Neural cell (in vitro differentiated cells): Measurements from ENCODE around the gene ENDOV. TPM values are rescaled to one million over a fixed set of nuclear protein-coding genes. Genes with fewer than 3 reads are reported as not detected.
"Not testable (repeated sequence)": the region's sequence is repeated elsewhere in the genome, so short reads cannot be mapped to it uniquely, and the experiment has no call there.

Experiments used
- H2AFZ ChIP-seq: fragments of 200-600, 300-800 bp; sonication (generic), shearing (Covaris generic); 2 replicates; pipeline ENCODE4 v1.6.0; 2014; ENCODE audit warnings: low read depth, mild to moderate bottlenecking, antibody characterized with exemption, low read length, moderate library complexity
- H3F3A ChIP-seq: fragments of 200-600 bp; shearing (Covaris generic); 2 replicates; pipeline ENCODE4 v1.6.1; 2016; ENCODE audit warnings: mild to moderate bottlenecking, moderate library complexity, mixed read lengths, antibody characterized with exemption, low read length; ENCODE audit not compliant: insufficient read depth, poor library complexity, severe bottlenecking
- H3K27ac ChIP-seq: fragments of 200-600, 300-800 bp; sonication (generic), shearing (Covaris generic); 2 replicates; pipeline ENCODE4 v1.5.1; 2014; ENCODE audit warnings: mild to moderate bottlenecking, low read length, moderate library complexity
- H3K27me3 ChIP-seq: fragments of 300-800, 200-600 bp; sonication (generic), shearing (Covaris generic); 2 replicates; pipeline ENCODE4 v1.6.0; 2014; ENCODE audit warnings: mild to moderate bottlenecking, low read depth, low read length, moderate library complexity; ENCODE audit not compliant: insufficient read depth
- H3K36me3 ChIP-seq: fragments of 300-800, 200-600 bp; sonication (generic), shearing (Covaris generic); 2 replicates; pipeline ENCODE4 v1.5.1; 2014; ENCODE audit warnings: mild to moderate bottlenecking, antibody characterized with exemption, low read length, moderate library complexity; ENCODE audit not compliant: insufficient read depth
- H3K4me2 ChIP-seq: fragments of 300-800, 200-600 bp; sonication (generic), shearing (Covaris generic); 2 replicates; pipeline ENCODE4 v1.6.0; 2014; ENCODE audit warnings: mild to moderate bottlenecking, low read length
- H3K4me3 ChIP-seq: fragments of 300-800, 200-600 bp; sonication (generic), shearing (Covaris generic); 2 replicates; pipeline ENCODE4 v1.5.1; 2014; ENCODE audit warnings: mild to moderate bottlenecking, low read length, moderate library complexity
- H3K79me2 ChIP-seq: fragments of 200-600 bp; shearing (Covaris generic); replicated peaks from 2 replicates; pipeline ENCODE4 v1.6.0; 2014; ENCODE audit warnings: mild to moderate bottlenecking, low read length, moderate library complexity; ENCODE audit not compliant: insufficient read depth
- H3K9ac ChIP-seq: fragments of 300-800, 200-600 bp; sonication (generic), shearing (Covaris generic); 2 replicates; pipeline ENCODE4 v1.6.1; 2016; ENCODE audit warnings: mild to moderate bottlenecking, low read length, mixed read lengths
- H3K9me2 ChIP-seq: fragments of 200-600 bp; shearing (Covaris generic); 2 replicates; pipeline ENCODE4 v1.6.1; 2016; ENCODE audit warnings: mild to moderate bottlenecking, low read length, mixed read lengths; ENCODE audit not compliant: insufficient read depth
- H3K9me3 ChIP-seq: fragments of 200-600, 300-800 bp; sonication (generic), shearing (Covaris generic); 2 replicates; pipeline ENCODE4 v1.6.1; 2016; ENCODE audit warnings: mild to moderate bottlenecking, mixed run types, low read length, moderate library complexity, mixed read lengths
- H4K20me1 ChIP-seq: fragments of 200-600 bp; shearing (Covaris generic); 2 replicates; pipeline ENCODE4 v1.6.1; 2016; ENCODE audit warnings: mild to moderate bottlenecking, mixed run types; ENCODE audit not compliant: insufficient read depth
- CTCF ChIP-seq: fragments of 450-650 bp; IDR thresholded peaks from 2 replicates; pipeline ENCODE4 v1.5.1; 2014; ENCODE audit warnings: antibody characterized with exemption, mild to moderate bottlenecking, moderate library complexity; ENCODE audit not compliant: poor library complexity, severe bottlenecking
- EP300 ChIP-seq: fragments of 450-650 bp; conservative IDR thresholded peaks from 2 replicates; pipeline ENCODE4 v1.6.1; 2014; ENCODE audit warnings: antibody characterized with exemption, mild to moderate bottlenecking, moderate library complexity; ENCODE audit not compliant: poor library complexity, severe bottlenecking
- EZH2 ChIP-seq: fragments of 200-600, 300-800 bp; shearing (Covaris generic), sonication (generic); IDR thresholded peaks from 2 replicates; pipeline ENCODE4 v1.6.1; 2014; ENCODE audit warnings: antibody characterized with exemption, low read length, borderline replicate concordance, mild to moderate bottlenecking; ENCODE audit not compliant: insufficient read depth, poor library complexity, severe bottlenecking
- MXI1 ChIP-seq: fragments of 450-650 bp; conservative IDR thresholded peaks from 2 replicates; pipeline ENCODE4 v1.6.1; 2014; ENCODE audit warnings: antibody characterized with exemption, mild to moderate bottlenecking; ENCODE audit not compliant: poor library complexity, severe bottlenecking
- POLR2AphosphoS5 ChIP-seq: IDR thresholded peaks from 2 replicates; pipeline ENCODE4 v1.6.1; 2012
- RAD21 ChIP-seq: fragments of 450-650 bp; conservative IDR thresholded peaks from 2 replicates; pipeline ENCODE4 v1.6.1; 2014; ENCODE audit warnings: antibody characterized with exemption, mild to moderate bottlenecking, moderate library complexity
- SMC3 ChIP-seq: fragments of 450-650 bp; conservative IDR thresholded peaks from 2 replicates; pipeline ENCODE4 v1.6.1; 2014; ENCODE audit warnings: antibody characterized with exemption, mild to moderate bottlenecking, moderate library complexity; ENCODE audit not compliant: poor library complexity
- TAF1 ChIP-seq: IDR thresholded peaks from 2 replicates; pipeline ENCODE4 v1.6.1; 2012; ENCODE audit warnings: low read depth
- polyA plus RNA-seq: library from polyadenylated mRNA; depleted of rRNA; stranded (reverse); fragments of >200 nt; gene quantifications from 2 replicates; pipeline ENCODE4 v1.2.3, GENCODE V29; 2014
- TF ChIP-seq, protein P1 (sequence below): IDR thresholded peaks from 2 replicates; pipeline ENCODE4 v1.6.1; 2012; ENCODE audit warnings: borderline replicate concordance

Gene ENDOV
- polyA plus RNA-seq, 1 donor from 2014 or later, result 31.2 TPM

GRCh38 chr17:80402102-80402501, 12.9 kb upstream of the ENDOV start:
- H3K36me3 ChIP-seq, result not testable (repeated sequence)

DNA sequence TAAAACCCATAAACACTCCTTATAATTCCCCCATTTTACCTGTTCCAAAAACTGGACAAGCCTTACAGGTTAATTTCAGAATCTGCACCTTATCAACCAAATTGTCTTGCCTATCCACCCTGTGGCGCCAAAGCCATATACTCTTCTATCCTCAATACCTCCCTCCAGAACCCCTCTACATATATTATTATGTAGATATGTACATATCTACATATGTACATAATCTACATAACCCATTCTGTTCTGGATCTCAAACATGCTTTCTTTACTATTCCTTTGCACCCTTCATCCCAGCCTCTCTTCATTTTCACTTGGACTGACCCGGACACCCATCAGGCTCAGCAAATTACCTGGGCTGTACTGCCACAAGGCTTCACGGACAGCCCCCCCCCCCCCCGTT, 12.0 kb upstream of the ENDOV start:
- TF ChIP-seq TAF1 (no peak), SMC3 (no peak), EZH2 (no peak), MXI1 (no peak), EP300 (no peak), CTCF (no peak), POLR2AphosphoS5 (no peak), RAD21 (no peak)
- TF ChIP-seq, protein P1, sequence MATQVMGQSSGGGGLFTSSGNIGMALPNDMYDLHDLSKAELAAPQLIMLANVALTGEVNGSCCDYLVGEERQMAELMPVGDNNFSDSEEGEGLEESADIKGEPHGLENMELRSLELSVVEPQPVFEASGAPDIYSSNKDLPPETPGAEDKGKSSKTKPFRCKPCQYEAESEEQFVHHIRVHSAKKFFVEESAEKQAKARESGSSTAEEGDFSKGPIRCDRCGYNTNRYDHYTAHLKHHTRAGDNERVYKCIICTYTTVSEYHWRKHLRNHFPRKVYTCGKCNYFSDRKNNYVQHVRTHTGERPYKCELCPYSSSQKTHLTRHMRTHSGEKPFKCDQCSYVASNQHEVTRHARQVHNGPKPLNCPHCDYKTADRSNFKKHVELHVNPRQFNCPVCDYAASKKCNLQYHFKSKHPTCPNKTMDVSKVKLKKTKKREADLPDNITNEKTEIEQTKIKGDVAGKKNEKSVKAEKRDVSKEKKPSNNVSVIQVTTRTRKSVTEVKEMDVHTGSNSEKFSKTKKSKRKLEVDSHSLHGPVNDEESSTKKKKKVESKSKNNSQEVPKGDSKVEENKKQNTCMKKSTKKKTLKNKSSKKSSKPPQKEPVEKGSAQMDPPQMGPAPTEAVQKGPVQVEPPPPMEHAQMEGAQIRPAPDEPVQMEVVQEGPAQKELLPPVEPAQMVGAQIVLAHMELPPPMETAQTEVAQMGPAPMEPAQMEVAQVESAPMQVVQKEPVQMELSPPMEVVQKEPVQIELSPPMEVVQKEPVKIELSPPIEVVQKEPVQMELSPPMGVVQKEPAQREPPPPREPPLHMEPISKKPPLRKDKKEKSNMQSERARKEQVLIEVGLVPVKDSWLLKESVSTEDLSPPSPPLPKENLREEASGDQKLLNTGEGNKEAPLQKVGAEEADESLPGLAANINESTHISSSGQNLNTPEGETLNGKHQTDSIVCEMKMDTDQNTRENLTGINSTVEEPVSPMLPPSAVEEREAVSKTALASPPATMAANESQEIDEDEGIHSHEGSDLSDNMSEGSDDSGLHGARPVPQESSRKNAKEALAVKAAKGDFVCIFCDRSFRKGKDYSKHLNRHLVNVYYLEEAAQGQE, result no peak

More at GRCh38 chr17:80402102-80402501, 12.9 kb upstream of the ENDOV start:
- H3F3A ChIP-seq, H3K9me2 ChIP-seq, H3K27ac ChIP-seq, H3K79me2 ChIP-seq, H3K9ac ChIP-seq, H2AFZ ChIP-seq, H3K9me3 ChIP-seq, H3K4me2 ChIP-seq, H3K27me3 ChIP-seq, H3K4me3 ChIP-seq, H4K20me1 ChIP-seq: not testable (repeated sequence)

DNA sequence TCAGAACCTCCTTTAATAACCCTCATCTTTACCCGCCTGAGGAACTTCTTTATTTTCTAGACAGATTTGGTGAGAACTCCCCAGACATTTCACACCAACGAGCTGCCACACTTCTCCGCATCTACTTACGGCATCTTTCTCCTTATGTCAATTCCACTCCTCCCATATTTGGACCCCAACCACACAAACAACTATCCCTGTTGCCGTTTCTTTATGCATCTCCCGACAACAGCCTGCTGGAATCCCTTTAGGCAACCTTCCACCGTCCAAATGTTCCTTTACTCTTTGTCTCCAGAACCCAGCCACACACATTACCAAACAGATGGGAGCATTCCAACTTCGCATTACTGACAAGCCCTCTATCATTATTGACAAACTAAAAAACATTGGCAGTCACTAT, 8.8 kb upstream of the ENDOV start:
- Histone ChIP-seq H4K20me1 (no peaks in the 10 kb centered on the region), H3K36me3 (no peaks in the 10 kb centered on the region), H3K9me3 (no peaks in the 10 kb centered on the region), H3F3A (no peaks in the 10 kb centered on the region), H2AFZ (no peak overlapping the region), H3K9ac (no peak overlapping the region), H3K27ac (no peak overlapping the region), H3K4me2 (no peak overlapping the region), H3K4me3 (no peak overlapping the region), H3K79me2 (no peaks in the 10 kb centered on the region), H3K9me2 (no peaks in the 10 kb centered on the region), H3K27me3 (no peaks in the 10 kb centered on the region)
- TF ChIP-seq EP300 (no peak), CTCF (no peak), MXI1 (no peak), RAD21 (no peak), TAF1 (no peak), POLR2AphosphoS5 (no peak), SMC3 (no peak), EZH2 (no peak)
- TF ChIP-seq, protein P1, result no peak

More for the DNA sequence above, 12.0 kb upstream of the ENDOV start:
- no peaks in the 10 kb centered on the region for H3K36me3 ChIP-seq
- no peak overlapping the region for H3K4me3 ChIP-seq
- no peaks in the 10 kb centered on the region for H3F3A ChIP-seq
- H3K27me3 ChIP-seq, result no peaks in the 10 kb centered on the region
- no peak overlapping the region for H3K27ac ChIP-seq
- H4K20me1 ChIP-seq, result no peaks in the 10 kb centered on the region
- H2AFZ ChIP-seq, result no peak overlapping the region
- H3K9me2 ChIP-seq, result no peaks in the 10 kb centered on the region
- no peak overlapping the region for H3K9ac ChIP-seq
- no peaks in the 10 kb centered on the region for H3K79me2 ChIP-seq
- H3K4me2 ChIP-seq, result no peak overlapping the region
- no peaks in the 10 kb centered on the region for H3K9me3 ChIP-seq
